ENCODE measurements around the gene CENPA.

- no peak for TF ChIP-seq MAX (IDR thresholded peaks at IDR 0.05; ENCODE audit: low read depth)
- no peak for TF ChIP-seq CTCF (IDR thresholded peaks at IDR 0.05)
- TF ChIP-seq RXRA (IDR thresholded peaks at IDR 0.05; ENCODE audit: borderline replicate concordance, low read depth) = no peak
- TF ChIP-seq RCOR1 (IDR thresholded peaks at IDR 0.05; ENCODE audit: low read length) = no peak
- no peak for TF ChIP-seq ZBTB33 (IDR thresholded peaks at IDR 0.05; ENCODE audit: borderline replicate concordance, low read depth)
- no peak for TF ChIP-seq TAF1 (IDR thresholded peaks at IDR 0.05; ENCODE audit: borderline replicate concordance, low read depth, low read length)
- no peak for TF ChIP-seq GATA2 (CRISPR knock-in tag; IDR thresholded peaks at IDR 0.05)
- no peak for TF ChIP-seq EZH2phosphoT487 (IDR thresholded peaks at IDR 0.05; ENCODE audit: borderline replicate concordance, low read depth)
- TF ChIP-seq POLR2AphosphoS5 (IDR thresholded peaks at IDR 0.05; ENCODE audit: low read depth, low read length) = no peak
- TF ChIP-seq REST (IDR thresholded peaks at IDR 0.05; ENCODE audit: low read depth, low read length) = no peak
- TF ChIP-seq SIN3A (IDR thresholded peaks at IDR 0.05; ENCODE audit: borderline replicate concordance, low read depth, low read length) = no peak
- no peak for TF ChIP-seq MEF2A (IDR thresholded peaks at IDR 0.05; ENCODE audit: borderline replicate concordance, low read depth)
Observed at GRCh38 chr2:26778507-26778906, 7.3 kb upstream of the CENPA start.

All from SK-N-SH (cell line).